ENCODE measurements around the gene ZNF563. TPM values are rescaled to one million over a fixed set of nuclear protein-coding genes. Genes with fewer than 3 reads are reported as not detected.
"Not testable (repeated sequence)": the region's sequence is repeated elsewhere in the genome, so short reads cannot be mapped to it uniquely, and the experiment has no call there.

The ZNF563 gene
- total and polyA plus RNA-seq, 9 donors: 2.2 to 7.5 (median 5.5) TPM

DNA sequence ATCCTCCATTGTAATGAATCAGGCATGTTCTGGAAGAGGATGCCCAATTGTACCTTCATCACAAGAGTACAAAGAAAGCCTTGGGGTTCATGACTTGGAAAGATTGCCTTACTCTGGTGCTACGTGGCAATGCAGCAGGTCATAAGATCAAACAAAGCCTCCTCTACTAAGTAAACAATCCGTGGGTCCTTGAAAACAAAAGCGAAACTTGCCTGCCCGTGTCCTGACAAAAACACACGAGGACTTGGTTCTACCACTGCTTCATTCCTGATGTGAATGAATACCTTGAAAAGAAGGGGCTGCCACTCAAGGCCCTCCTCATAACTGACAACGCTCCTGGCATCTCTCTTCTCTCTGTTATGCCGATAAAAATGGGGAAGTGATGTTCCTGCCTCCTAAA lies 18.9 kb downstream of the ZNF563 start:
- Histone ChIP-seq H3K9me3 (no peaks in the 10 kb centered on the region), H3K4me3 (no peak overlapping the region), H3K27ac (no peak overlapping the region), H3K27me3 (no peaks in the 10 kb centered on the region), H3K4me1 (ENCODE audit: insufficient read depth) (no peaks in the 10 kb centered on the region), H3K36me3 (no peaks in the 10 kb centered on the region)
- 65 to 81% (median 69%) methylated on average over 7 of the region's 7 CpGs for whole genome bisulfite sequencing, 3 donors
- DNase-seq: no peak
- intact Hi-C loops (cut with DNase I): no loop called here
- TF ChIP-seq POLR2A (IDR thresholded peaks at IDR 0.05) (no peak), EP300 (IDR thresholded peaks at IDR 0.05) (no peak)
- TF ChIP-seq, protein P1, sequence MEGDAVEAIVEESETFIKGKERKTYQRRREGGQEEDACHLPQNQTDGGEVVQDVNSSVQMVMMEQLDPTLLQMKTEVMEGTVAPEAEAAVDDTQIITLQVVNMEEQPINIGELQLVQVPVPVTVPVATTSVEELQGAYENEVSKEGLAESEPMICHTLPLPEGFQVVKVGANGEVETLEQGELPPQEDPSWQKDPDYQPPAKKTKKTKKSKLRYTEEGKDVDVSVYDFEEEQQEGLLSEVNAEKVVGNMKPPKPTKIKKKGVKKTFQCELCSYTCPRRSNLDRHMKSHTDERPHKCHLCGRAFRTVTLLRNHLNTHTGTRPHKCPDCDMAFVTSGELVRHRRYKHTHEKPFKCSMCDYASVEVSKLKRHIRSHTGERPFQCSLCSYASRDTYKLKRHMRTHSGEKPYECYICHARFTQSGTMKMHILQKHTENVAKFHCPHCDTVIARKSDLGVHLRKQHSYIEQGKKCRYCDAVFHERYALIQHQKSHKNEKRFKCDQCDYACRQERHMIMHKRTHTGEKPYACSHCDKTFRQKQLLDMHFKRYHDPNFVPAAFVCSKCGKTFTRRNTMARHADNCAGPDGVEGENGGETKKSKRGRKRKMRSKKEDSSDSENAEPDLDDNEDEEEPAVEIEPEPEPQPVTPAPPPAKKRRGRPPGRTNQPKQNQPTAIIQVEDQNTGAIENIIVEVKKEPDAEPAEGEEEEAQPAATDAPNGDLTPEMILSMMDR (IDR thresholded peaks at IDR 0.05): no peak

DNA sequence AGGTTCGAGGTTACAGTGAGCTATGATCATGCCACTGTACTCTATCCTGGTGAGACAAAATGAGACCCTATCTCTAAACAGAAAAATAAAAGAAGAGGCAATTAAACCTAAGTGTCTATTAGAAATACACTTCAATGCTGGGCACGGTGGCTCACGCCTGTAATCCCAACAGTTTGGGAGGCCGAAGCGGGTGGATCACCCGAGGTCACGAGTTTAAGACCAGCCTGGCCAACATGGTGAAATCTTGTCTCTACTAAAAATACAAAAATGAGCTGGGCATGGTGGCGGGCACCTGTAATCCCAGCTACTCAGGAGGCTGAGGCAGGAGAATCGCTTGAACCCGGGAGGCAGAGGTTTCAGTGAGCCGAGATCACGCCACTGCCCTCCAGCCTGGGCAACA lies 24.5 kb downstream of the ZNF563 start:
- WGBS, 3 donors: 94 to 98% (median 97%) methylated on average over 12 of the region's 12 CpGs
- H3K27ac ChIP-seq; H3K36me3 ChIP-seq; H3K9me3 ChIP-seq; H3K27me3 ChIP-seq; H3K4me3 ChIP-seq; H3K4me1 ChIP-seq (ENCODE audit: insufficient read depth); DNase-seq: not testable (repeated sequence)
- intact Hi-C loops (cut with DNase I): loop anchor here in 1 of 4 donors (1.0 kb wide), 1 partner anchor 31 kb away; no protein-coding TSS in a partner anchor

DNA sequence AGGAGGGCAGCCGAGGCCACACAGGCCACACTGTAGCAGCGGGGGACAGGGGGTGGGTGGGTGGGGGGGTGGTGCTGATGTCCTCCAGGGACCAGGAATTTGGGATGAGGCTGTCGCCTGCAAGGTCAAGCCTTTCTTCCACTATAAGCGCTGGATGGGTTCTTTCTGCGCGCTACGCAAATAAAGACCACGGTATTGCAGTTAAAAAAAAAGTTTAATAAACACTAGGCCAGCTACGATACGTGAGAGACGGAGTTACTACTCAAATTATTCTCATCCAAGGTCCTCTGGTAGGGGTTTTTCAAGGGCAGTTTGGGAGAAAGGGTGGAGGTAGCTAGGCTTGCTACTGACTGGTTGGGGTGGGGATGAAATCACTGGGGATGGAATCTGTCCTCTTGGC lies 38.2 kb downstream of the ZNF563 start:
- intact Hi-C loops (cut with DNase I): no loop called here

DNA sequence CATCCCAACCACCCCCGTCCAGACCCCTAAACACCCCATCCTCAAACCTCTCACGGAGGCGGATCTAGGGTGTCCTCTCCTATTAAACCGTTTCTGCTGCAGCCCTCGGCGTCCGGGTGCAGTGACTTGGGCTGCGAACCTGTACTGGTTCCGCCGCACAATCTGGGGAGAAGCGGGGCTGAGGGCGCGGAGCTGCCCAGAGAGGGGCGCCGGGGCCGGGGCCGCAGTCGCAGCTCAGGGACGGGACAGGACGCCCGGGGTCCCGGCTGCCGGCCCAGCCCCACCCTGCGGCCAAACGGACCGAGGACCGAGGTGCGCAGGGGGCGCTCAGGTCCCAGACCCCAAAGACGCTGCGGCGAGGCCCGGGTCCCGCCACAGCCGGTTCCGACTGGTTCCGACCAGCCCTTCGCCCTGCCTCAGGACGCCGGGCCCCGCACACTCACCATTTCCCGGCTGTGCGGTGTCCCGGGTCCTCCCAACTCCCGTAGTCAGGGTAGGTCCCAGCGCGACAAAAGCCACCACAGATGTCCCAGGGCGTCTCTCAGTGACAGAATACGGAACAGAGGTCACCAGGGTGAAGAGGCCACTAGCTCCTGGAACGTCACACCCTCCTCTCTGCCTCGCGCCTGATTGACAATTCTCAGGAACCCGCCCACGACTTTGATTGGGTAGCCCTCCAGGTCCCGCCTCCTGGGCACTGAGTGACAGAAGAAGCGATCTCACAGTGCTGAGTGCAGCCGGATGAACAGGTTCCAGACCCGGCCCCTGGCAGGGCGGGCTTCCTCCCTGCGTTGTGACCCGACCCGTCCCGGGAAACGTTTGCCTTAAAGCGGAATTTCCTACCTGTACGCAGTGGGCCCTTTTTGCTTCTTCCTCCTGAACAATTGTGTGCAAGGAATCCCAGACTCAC lies 38.9 kb downstream of the ZNF563 start, which contains the start of gene ZNF44:
Gene ZNF44 (minus strand): TSS at position 635 of the 910 bp plus-strand sequence. CDS start 189 bp downstream, at position 446.
- Histone ChIP-seq H3K27me3 (no peaks in the 10 kb centered on the region), H3K4me1 (ENCODE audit: insufficient read depth) (peaks cover 8% of the 10 kb centered on the region), H3K27ac (peak within 1 kb of the TSS; percentile 59 to 91), H3K36me3 (no peaks in the 10 kb centered on the region), H3K4me3 (peak within 1 kb of the TSS; percentile 91), H3K9me3 (no peaks in the 10 kb centered on the region)
- intact Hi-C loops (cut with DNase I): loop anchor here in 1 of 4 donors (5.0 kb wide), 1 partner anchor 73 kb away; the partner anchor contains the start of gene ZNF442
- TF ChIP-seq, protein P1 (IDR thresholded peaks at IDR 0.05): peak in 1 of 3 donors; percentile 16
- TF ChIP-seq POLR2A (IDR thresholded peaks at IDR 0.05) (peak; percentile 71), EP300 (IDR thresholded peaks at IDR 0.05) (no peak)
- DNase-seq: peak; percentile 96 to 98 (median 98)
- WGBS, 3 donors: 0 to 1% (median 0%) methylated on average over 63 to 66 of the region's 66 CpGs

More for the DNA sequence above, 38.2 kb downstream of the ZNF563 start:
- no peaks in the 10 kb centered on the region for H3K27me3 ChIP-seq
- TF ChIP-seq EP300 (IDR thresholded peaks at IDR 0.05): no peak
- TF ChIP-seq, protein P1 (IDR thresholded peaks at IDR 0.05): no peak
- TF ChIP-seq POLR2A (IDR thresholded peaks at IDR 0.05): no peak
- WGBS, 3 donors: 29 to 39% (median 32%) methylated on average over 11 of the region's 11 CpGs
- H3K4me1 ChIP-seq (ENCODE audit: insufficient read depth): peaks cover 5% of the 10 kb centered on the region
- peak overlapping the region; percentile 91 for H3K4me3 ChIP-seq
- H3K27ac ChIP-seq: peak overlapping the region in 1 of 2 donors; percentile 91
- no peaks in the 10 kb centered on the region for H3K9me3 ChIP-seq
- no peak for DNase-seq
- H3K36me3 ChIP-seq: no peaks in the 10 kb centered on the region

Data from ovary (tissue), 9 donors.